Measurements from ENCODE around the gene CDH26. TPM values are rescaled to one million over a fixed set of nuclear protein-coding genes. Genes with fewer than 3 reads are reported as not detected.

Gene CDH26
- total and polyA plus RNA-seq, 10 of the 15 experiments (the other 5 are each of a cell fraction or from before 2014, with no cell fraction given), result 0.03 to 0.19 (median 0.08) TPM; not detected in 4

DNA sequence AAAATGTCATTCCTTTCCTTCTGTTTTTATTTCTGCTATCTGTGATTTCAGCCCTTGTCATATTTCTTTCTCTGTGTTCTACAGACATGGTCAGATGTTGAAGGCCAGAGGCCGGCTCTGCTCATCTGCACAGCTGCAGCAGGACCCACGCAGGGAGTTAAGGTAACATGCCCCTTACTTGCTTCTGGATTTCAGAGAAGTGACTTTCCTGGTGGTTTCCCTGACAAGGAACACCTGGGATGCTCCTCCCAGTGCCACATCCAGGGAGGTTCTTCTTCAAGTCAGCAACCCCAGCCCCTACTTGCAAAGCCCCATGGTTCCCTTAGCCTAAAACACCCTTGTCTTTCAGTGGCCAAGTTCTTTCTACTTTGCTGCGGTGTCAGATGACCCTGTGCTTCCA, 41.3 kb downstream of the CDH26 start (continued):
- TF ChIP-seq ATF2 (IDR thresholded peaks at IDR 0.05; ENCODE audit: low read length) (no peak), HCFC1 (IDR thresholded peaks at IDR 0.05; ENCODE audit: low read length) (no peak), ZSCAN29 (IDR thresholded peaks at IDR 0.05) (no peak)

DNA sequence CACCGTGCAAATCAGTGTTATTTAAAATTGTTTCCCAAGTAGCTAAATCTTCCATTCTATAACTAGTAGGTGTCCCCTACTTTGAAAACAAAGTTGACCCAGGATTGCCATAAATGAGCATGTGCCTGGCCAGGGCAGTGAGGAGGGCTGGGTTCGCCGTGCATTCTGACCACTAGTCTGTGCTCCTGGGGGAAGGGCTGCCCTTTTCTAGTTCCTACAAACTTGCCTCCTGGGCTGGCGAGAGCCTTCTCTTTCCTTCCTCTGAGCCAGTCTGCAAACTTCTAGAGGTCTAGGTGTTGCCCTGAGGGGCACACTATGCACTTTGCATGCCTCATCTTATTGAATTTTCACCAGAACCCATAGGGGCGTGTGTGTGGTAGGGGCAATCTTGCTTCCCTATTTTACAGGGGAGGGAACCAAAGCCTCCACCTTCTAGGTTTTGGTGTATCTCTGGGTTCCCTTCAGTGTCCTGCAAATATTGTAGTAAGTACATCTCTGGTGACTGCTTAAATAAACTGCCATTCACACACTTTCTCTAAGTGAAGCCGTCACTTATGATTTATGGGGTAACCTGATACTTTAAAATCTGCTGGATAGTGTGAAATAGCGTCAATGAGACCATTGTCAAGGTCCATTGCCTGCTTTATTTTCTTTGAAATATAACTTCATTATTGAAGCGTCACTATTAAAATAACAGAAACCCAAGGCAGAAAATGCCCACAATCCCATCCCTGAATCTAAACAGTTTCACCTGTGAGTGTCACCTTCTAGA, 42.2 kb downstream of the CDH26 start:
- H3K9me3 ChIP-seq (replicated peaks; ENCODE audit: control insufficient read depth, insufficient read depth, low read length), result no peaks in the 10 kb centered on the region
- ChIA-PET RAD21 (ENCODE audit: unreplicated experiment) (no interaction called here), SMC1A (ENCODE audit: uncharacterized antibody, unreplicated experiment) (interaction anchor here (1.5 kb wide), 1 partner anchor 8 kb away, joined by 3 read pairs; no protein-coding TSS in a partner anchor), POLR2A (no interaction called here), CTCF (no interaction called here)
- no peaks in the 10 kb centered on the region for H3K79me2 ChIP-seq (ENCODE audit: control insufficient read depth, insufficient read depth, low read length)
- in situ Hi-C loops (cut with MboI) (no loop called here), intact Hi-C loops (cut with micrococcal nuclease; ENCODE audit: unreplicated experiment) (no loop called here)
- no peak overlapping the region for H3K4me3 ChIP-seq
- no peaks in the 10 kb centered on the region for H3K27me3 ChIP-seq (replicated peaks in 1 of 2; ENCODE audit: control insufficient read depth in 2 of 2, insufficient read depth in 2 of 2, low read length in 1 of 2)
- no peaks in the 10 kb centered on the region for H4K20me1 ChIP-seq (ENCODE audit: control insufficient read depth, insufficient read depth)
- no peak for ATAC-seq
- 33% methylated on average over 8 of the region's 8 CpGs for WGBS (ENCODE audit: insufficient coverage, insufficient replicate concordance, low lambda C conversion rate, missing lambda C conversion rate)
- FAIRE-seq, result no peak
- no TSS peak for BruUV-seq (replicated peaks)
- no peak overlapping the region for H2AFZ ChIP-seq (ENCODE audit: control insufficient read depth, low read depth, low read length)
- H3K4me2 ChIP-seq (ENCODE audit: control insufficient read depth, insufficient read depth), result no peak overlapping the region
- no peak for DNase-seq (ENCODE audit: low read depth, low spot score)
- no peaks in the 10 kb centered on the region for H3K4me1 ChIP-seq (ENCODE audit: control insufficient read depth, insufficient read depth, low read length)
- no peak overlapping the region for H3K9ac ChIP-seq (ENCODE audit: control insufficient read depth, insufficient read depth, low read length)
- H3K36me3 ChIP-seq (ENCODE audit: control insufficient read depth in 2 of 2, insufficient read depth in 2 of 2, low read length in 1 of 2), result no peaks in the 10 kb centered on the region
- no peak overlapping the region for H3K27ac ChIP-seq (ENCODE audit: control insufficient read depth, insufficient read depth)
- TF ChIP-seq MTA3 (IDR thresholded peaks at IDR 0.05; ENCODE audit: borderline replicate concordance, low read length) (no peak), RAD51 (IDR thresholded peaks at IDR 0.05) (no peak), IRF5 (IDR thresholded peaks at IDR 0.05; ENCODE audit: borderline replicate concordance) (no peak), POLR2AphosphoS2 (IDR thresholded peaks at IDR 0.05; ENCODE audit: low read depth, low read length) (no peak), ZNF217 (IDR thresholded peaks at IDR 0.05) (no peak), DPF2 (IDR thresholded peaks at IDR 0.05) (no peak), ELK1 (IDR thresholded peaks at IDR 0.05; ENCODE audit: low read depth, low read length) (no peak), TARDBP (IDR thresholded peaks at IDR 0.05; ENCODE audit: borderline replicate concordance) (no peak), KAT2A (conservative IDR thresholded peaks at IDR 0.05; ENCODE audit: control insufficient read depth, low read depth, low read length) (no peak)
- TF ChIP-seq, protein P1, sequence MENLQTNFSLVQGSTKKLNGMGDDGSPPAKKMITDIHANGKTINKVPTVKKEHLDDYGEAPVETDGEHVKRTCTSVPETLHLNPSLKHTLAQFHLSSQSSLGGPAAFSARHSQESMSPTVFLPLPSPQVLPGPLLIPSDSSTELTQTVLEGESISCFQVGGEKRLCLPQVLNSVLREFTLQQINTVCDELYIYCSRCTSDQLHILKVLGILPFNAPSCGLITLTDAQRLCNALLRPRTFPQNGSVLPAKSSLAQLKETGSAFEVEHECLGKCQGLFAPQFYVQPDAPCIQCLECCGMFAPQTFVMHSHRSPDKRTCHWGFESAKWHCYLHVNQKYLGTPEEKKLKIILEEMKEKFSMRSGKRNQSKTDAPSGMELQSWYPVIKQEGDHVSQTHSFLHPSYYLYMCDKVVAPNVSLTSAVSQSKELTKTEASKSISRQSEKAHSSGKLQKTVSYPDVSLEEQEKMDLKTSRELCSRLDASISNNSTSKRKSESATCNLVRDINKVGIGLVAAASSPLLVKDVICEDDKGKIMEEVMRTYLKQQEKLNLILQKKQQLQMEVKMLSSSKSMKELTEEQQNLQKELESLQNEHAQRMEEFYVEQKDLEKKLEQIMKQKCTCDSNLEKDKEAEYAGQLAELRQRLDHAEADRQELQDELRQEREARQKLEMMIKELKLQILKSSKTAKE (IDR thresholded peaks at IDR 0.05; ENCODE audit: low read depth, poor library complexity, severe bottlenecking), result no peak
